ENCODE data around the gene LGALS9B.
"Not testable (repeated sequence)": the region's sequence is repeated elsewhere in the genome, so short reads cannot be mapped to it uniquely, and the experiment has no call there.

DNA sequence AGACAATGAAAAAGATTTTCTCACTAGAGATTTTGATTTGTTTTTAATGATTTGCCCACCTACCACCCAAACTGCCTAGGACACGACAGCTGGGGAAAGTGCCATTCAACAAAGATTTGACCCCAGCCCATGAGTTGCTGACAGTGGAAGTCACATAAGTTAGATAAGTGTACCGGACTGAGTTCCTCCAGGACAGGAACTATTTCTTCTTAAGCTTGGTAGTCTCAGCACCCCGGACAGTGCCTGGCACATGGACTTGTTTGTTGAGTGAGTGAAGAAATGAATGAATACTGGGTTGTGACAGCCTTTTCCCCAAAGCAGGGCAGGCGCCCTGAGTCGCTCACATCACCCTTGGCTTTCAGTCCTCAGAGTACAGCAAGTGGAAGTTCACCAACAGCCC, 26.7 kb downstream of the LGALS9B start:
- TF ChIP-seq EP300 (IDR thresholded peaks at IDR 0.05; ENCODE audit: borderline replicate concordance); CREB1 (IDR thresholded peaks at IDR 0.05; ENCODE audit: low read depth); CEBPB (IDR thresholded peaks at IDR 0.05); RAD21 (IDR thresholded peaks at IDR 0.05; ENCODE audit: low read depth); TAF1 (IDR thresholded peaks at IDR 0.05; ENCODE audit: low read depth); NFIC (IDR thresholded peaks at IDR 0.05); YY1 (IDR thresholded peaks at IDR 0.05; ENCODE audit: low read depth): not testable (repeated sequence)
- TF ChIP-seq, protein P1, sequence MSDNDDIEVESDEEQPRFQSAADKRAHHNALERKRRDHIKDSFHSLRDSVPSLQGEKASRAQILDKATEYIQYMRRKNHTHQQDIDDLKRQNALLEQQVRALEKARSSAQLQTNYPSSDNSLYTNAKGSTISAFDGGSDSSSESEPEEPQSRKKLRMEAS (IDR thresholded peaks at IDR 0.05): not testable (repeated sequence)
